Tibial artery (tissue), 4 donors: Measurements from ENCODE around the gene TLX2.
A peak's percentile ranks its signal among the peaks of the same experiment; 100 is the strongest.

Experiments used
- DNase-seq, 2 donors: peaks; one replicate each; pipeline ENCODE4 v3.0.0-alpha.2; 2019
- H3K27ac ChIP-seq, 2 donors: fragments of 200-600 bp; sonication (generic) in 1 of 2; 1 replicate in 1 of 2; 2 replicates in 1 of 2; pipeline ENCODE4 v1.5.1; 2018 to 2019; ENCODE audit warnings: mild to moderate bottlenecking in 1 of 2
- H3K27me3 ChIP-seq, 2 donors: fragments of 200-600 bp; sonication (generic) in 1 of 2; one replicate each; pipeline versions ENCODE4 v1.5.1 to v1.6.0; 2016 to 2019
- H3K36me3 ChIP-seq, 3 donors: fragments of 200-600 bp; sonication (generic) in 2 of 3; one replicate each; pipeline ENCODE4 v1.5.1; 2016 to 2019; ENCODE audit warnings: mild to moderate bottlenecking in 2 of 3
- H3K4me1 ChIP-seq, 4 donors: fragments of 200-600 bp; sonication (generic) in 2 of 4; 1 replicate in 3 of 4; 2 replicates in 1 of 4; pipeline ENCODE4 v1.5.1; 2016 to 2019
- H3K4me3 ChIP-seq, 2 donors: fragments of 200-600 bp; sonication (generic) in 1 of 2; 1 replicate in 1 of 2; 2 replicates in 1 of 2; pipeline ENCODE4 v1.5.1; 2018 to 2019; ENCODE audit warnings: mild to moderate bottlenecking in 2 of 2
- H3K9me3 ChIP-seq, 3 donors: fragments of 200-600 bp; sonication (generic) in 1 of 3; one replicate each; pipeline ENCODE4 v1.5.1; 2016 to 2019
- intact Hi-C: fragments of 100-400 bp; cut with DNase I; formaldehyde crosslinking; loops from one replicate; pipeline ENCODE4 v1.15.0; 2023; ENCODE audit warnings: low total_unique reads
- TF ChIP-seq, protein P1 (sequence below), 2 experiments: fragments of 200-600 bp in 1 of 2; fragments of 450-650 bp in 1 of 2; IDR thresholded peaks; one replicate each; pipeline ENCODE4 v1.5.1; 2017 to 2019; ENCODE audit warnings: antibody characterized with exemption in 2 of 2, mild to moderate bottlenecking in 1 of 2, moderate library complexity in 1 of 2

TLX2 gene

DNA sequence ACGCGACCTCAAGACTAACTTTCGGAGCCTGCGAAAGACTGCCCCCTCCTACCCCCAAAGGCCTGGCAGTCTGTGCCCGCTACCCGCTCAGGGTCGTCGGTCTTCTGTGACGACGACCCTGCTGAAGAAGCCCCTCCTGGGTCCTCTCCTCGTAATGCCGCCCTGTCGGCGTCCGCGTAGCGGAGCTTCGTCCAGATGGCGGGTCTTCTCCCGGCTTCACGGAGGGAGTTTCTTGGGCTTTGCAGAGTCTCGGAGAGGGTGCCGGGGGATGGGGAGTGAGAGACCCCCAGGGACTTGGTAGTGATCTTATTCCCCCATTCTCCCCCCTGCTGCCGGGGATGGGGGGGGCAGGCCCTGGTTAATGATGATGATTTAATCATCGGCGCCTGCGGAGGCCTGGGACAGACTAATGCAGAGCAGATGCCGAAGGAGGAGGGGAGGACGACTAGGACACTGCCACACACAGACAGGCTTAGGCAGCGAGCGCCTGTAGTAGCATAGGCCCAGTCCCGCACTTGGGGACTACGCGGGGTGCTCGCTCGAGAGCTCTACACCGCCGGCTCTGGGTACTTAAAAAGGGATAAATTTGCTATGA is 6.2 kb upstream of the TLX2 start:
- Histone ChIP-seq H3K4me1 (peaks cover 0 to 38% (median 26%) of the 10 kb centered on the region in 4 donors), H3K27ac (peak overlapping the region; percentile 94 to 97), H3K9me3 (no peaks in the 10 kb centered on the region), H3K4me3 (peak overlapping the region; percentile 66 to 80), H3K27me3 (peaks cover 3 to 43% of the 10 kb centered on the region in 2 donors), H3K36me3 (peaks cover 13 to 24% (median 13%) of the 10 kb centered on the region in 3 donors)
- intact Hi-C loops: no loop called here
- DNase-seq: peak; percentile 24 to 65
- TF ChIP-seq, protein P1, sequence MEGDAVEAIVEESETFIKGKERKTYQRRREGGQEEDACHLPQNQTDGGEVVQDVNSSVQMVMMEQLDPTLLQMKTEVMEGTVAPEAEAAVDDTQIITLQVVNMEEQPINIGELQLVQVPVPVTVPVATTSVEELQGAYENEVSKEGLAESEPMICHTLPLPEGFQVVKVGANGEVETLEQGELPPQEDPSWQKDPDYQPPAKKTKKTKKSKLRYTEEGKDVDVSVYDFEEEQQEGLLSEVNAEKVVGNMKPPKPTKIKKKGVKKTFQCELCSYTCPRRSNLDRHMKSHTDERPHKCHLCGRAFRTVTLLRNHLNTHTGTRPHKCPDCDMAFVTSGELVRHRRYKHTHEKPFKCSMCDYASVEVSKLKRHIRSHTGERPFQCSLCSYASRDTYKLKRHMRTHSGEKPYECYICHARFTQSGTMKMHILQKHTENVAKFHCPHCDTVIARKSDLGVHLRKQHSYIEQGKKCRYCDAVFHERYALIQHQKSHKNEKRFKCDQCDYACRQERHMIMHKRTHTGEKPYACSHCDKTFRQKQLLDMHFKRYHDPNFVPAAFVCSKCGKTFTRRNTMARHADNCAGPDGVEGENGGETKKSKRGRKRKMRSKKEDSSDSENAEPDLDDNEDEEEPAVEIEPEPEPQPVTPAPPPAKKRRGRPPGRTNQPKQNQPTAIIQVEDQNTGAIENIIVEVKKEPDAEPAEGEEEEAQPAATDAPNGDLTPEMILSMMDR (IDR thresholded peaks at IDR 0.05): no peak

DNA sequence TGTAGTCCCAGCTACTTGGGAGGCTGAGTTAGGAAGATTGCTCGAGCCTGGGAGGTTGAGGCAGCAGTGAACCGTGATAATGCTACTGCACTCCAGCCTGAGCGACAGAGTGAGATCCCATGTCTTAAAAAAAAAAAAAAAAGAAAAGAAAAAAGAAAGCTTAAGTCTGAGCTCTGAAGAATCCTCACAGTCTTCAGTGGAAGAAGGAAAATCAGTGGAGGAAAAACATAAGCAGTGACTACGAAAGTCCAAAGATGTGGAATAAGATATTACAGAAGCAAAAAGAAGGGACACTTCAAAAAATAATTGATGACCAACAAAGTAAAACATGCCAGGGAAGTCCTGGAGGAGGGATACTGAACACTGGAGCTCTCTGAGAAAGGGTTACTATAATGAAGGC is 4.0 kb upstream of the TLX2 start:
- peaks cover 17 to 61% of the 10 kb centered on the region in 2 donors for H3K27me3 ChIP-seq
- H3K4me1 ChIP-seq: peaks cover 0 to 43% (median 34%) of the 10 kb centered on the region in 4 donors
- H3K9me3 ChIP-seq: no peaks in the 10 kb centered on the region
- H3K4me3 ChIP-seq: no peak overlapping the region
- no peak for DNase-seq
- peaks cover 6 to 13% (median 11%) of the 10 kb centered on the region in 3 donors for H3K36me3 ChIP-seq
- no peak overlapping the region for H3K27ac ChIP-seq
- TF ChIP-seq, protein P1 (IDR thresholded peaks at IDR 0.05): no peak
- intact Hi-C loops: no loop called here

DNA sequence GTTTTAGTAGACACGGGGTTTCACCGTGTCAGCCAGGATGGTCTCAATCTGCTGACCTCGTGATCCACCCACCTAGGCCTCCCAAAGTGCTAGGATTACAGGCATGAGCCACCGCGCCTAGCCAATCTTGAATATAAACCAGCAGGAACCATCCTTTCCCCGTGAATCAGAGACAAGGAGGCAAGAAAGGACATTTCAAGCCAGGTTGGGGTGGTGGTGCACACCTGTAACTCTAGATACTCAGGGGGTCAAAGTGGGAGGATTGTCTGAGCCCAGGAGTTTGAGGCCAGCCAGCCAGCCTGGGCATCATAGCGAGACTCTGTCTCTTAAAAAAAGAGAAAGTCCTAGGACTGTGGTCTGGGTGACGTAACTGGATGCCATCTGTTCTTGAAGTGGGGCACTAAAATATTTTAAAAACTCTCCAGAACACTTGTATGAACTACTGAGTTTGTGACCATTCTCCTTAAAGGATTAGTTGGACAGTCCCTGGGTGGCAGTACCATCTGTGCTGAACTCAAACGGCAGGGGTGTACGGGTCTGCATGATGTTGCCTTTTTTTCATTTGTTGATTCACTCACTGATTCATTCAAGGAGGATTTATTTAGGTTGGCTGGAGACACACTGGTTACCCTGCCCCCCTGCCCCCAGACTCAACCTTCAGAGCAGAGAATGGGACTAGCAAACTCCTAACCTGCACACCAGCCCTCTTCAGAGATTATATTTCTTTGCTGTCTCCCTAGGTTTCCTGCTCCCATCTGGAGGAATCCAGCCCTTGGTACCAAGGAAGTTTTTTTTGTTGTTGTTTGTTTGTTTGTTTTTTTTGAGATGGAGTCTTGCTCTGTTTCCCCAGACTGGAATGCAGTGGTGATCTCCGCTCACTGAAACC is 2.9 kb upstream of the TLX2 start:
- Histone ChIP-seq H3K36me3 (peaks cover 0 to 3% (median under 1%) of the 10 kb centered on the region in 3 donors), H3K4me1 (peaks cover 0 to 43% (median 35%) of the 10 kb centered on the region in 4 donors), H3K9me3 (no peaks in the 10 kb centered on the region), H3K4me3 (no peak overlapping the region), H3K27me3 (peaks cover 17 to 71% of the 10 kb centered on the region in 2 donors), H3K27ac (no peak overlapping the region)
- TF ChIP-seq, protein P1 (IDR thresholded peaks at IDR 0.05): no peak
- DNase-seq: no peak
- intact Hi-C loops: no loop called here

DNA sequence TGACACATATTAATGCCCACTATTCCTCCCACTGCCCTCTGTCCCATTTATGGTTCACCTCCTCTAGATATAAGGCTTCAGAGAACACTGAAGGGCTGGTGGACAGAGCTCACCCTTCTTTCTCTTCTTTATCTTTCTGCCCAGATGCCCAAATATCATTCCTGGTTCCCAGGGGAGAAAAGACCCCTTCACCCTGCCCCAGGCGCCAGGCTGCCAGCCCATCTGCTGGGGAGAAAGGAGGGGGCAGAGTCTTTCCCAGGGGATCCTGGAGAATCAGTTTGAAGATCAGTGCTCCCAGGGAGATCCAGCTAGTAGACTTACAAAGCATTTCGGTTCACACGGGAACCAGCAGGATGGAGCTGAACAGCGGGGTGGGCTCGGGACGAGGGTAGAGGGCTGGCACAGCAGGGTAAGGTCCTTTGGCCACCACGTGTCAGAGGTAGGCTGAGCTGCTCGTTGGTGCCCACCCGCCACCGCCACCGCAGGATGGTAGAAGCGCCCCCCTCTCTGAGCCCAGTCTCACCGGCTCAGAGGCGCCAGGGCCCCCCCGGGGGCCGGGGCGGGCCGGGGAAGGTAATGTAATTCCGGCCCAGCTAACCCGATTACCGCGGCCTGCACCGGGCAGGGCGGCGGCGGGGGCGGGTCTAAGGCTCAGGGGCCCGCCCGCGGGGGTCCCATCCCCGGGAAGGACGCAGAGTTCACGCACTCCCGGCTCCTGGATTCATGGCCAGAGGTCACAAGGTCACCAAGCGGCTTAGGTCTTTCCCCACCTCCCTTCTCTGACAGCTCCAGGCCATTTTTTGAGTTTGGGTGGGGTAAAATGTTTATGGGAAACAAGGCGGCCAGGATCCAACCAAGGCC is 1.3 kb upstream of the TLX2 start:
- Histone ChIP-seq H3K9me3 (no peaks in the 10 kb centered on the region), H3K27me3 (peaks cover 17 to 88% of the 10 kb centered on the region in 2 donors), H3K4me3 (no peak overlapping the region), H3K4me1 (peaks cover 0 to 35% (median 30%) of the 10 kb centered on the region in 4 donors), H3K27ac (no peak overlapping the region), H3K36me3 (no peaks in the 10 kb centered on the region)
- DNase-seq: no peak
- TF ChIP-seq, protein P1 (IDR thresholded peaks at IDR 0.05): no peak
- intact Hi-C loops: no loop called here

DNA sequence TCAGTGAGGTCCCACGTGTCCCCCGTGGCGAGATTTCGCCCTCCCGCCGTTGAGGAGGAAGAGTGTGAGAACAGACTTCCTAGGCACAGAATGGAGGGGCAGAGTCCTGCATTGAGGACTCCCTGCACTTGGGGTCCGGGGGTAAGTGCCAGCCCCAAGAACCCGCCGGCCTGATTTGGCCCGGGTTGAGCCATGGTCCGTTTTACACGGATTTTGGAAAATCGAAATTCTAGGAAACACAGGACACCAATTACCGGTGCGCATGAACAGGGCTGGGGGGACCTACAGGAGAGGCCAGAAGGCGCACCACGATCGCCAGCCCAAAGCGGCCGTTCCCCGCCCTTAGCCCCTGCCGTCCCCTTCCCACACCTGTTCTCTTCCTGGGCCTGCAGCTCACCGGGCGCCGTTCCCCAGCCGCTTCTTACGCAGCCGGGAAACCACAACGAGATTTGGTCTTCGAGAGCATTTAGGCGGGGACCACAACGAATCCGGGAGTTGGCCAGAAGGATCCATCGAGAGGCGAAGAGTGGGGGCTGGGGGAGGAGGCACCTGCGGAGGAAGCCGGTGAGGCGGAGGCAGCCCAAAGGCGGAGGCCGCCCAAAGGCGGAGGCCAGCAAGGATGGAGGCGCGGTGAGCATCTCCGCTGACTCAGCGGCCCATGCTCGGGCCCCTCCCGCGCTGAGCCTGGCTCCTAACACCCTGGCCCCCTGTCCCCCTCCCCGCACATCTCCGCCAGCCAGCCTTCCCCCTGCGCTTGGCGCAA is 464 bp upstream of the TLX2 start:
- H3K4me1 ChIP-seq: peaks cover 0 to 31% (median 28%) of the 10 kb centered on the region in 4 donors
- TF ChIP-seq, protein P1 (IDR thresholded peaks at IDR 0.05): no peak
- H3K9me3 ChIP-seq: no peaks in the 10 kb centered on the region
- DNase-seq: no peak
- peaks cover 20 to 91% of the 10 kb centered on the region in 2 donors for H3K27me3 ChIP-seq
- peak overlapping the region in 1 of 2 donors; percentile 19 for H3K4me3 ChIP-seq
- H3K27ac ChIP-seq: no peak overlapping the region
- intact Hi-C loops: no loop called here
- no peaks in the 10 kb centered on the region for H3K36me3 ChIP-seq
